A549 (cell line): ENCODE results near the gene RASSF6.

Source experiments
- BCL3 ChIP-seq: fragments of >200 bp; sonication (Bioruptor Twin); formaldehyde crosslinking; IDR thresholded peaks from 3 replicates; pipeline ENCODE4 v1.6.1; 2016
- CTCF ChIP-seq: fragments of >200 bp; sonication (Bioruptor Twin); formaldehyde crosslinking; IDR thresholded peaks from 3 replicates; pipeline ENCODE4 v1.5.1; 2016
- E2F6 ChIP-seq: IDR thresholded peaks from 2 replicates; pipeline ENCODE4 v1.6.1; 2012; ENCODE audit warnings: low read depth, borderline replicate concordance
- ESRRA ChIP-seq: fragments of 150-350 bp; IDR thresholded peaks from 2 replicates; pipeline ENCODE4 v1.6.1; 2014; ENCODE audit warnings: mild to moderate bottlenecking, low read length, borderline replicate concordance
- HMGXB4 ChIP-seq: fragments of 250-450 bp; sonication (Bioruptor Pico); IDR thresholded peaks from 2 replicates; pipeline ENCODE4 v1.5.0; 2021; ENCODE audit warnings: mild to moderate bottlenecking, moderate library complexity, borderline replicate concordance
- KDM5A ChIP-seq: fragments of 200-600 bp; sonication (generic); IDR thresholded peaks from 2 replicates; pipeline ENCODE4 v1.6.1; 2016; ENCODE audit warnings: antibody characterized with exemption, mild to moderate bottlenecking
- MYC ChIP-seq: IDR thresholded peaks from 2 replicates; pipeline ENCODE4 v1.6.1; 2012; ENCODE audit warnings: mild to moderate bottlenecking, inconsistent platforms, low read length, improper control_type of control experiment, borderline replicate concordance
- NPAS2 ChIP-seq: fragments of 250-450 bp; sonication (Bioruptor Pico); IDR thresholded peaks from 2 replicates; pipeline ENCODE4 v1.8.0; 2022; ENCODE audit warnings: mild to moderate bottlenecking, moderate library complexity, borderline replicate concordance
- PBX3 ChIP-seq: IDR thresholded peaks from 2 replicates; pipeline ENCODE4 v1.6.1; 2012
- POLR2A ChIP-seq: IDR thresholded peaks from 2 replicates; pipeline ENCODE4 v1.6.1; 2012; ENCODE audit warnings: mild to moderate bottlenecking, low read length
- SMC3 ChIP-seq: fragments of >200 bp; sonication (Bioruptor Twin); formaldehyde crosslinking; IDR thresholded peaks from 3 replicates; pipeline ENCODE4 v1.6.1; 2018; ENCODE audit warnings: inconsistent platforms
- TP53 ChIP-seq: fragments of 250-450 bp; sonication (Bioruptor Pico); IDR thresholded peaks from 2 replicates; pipeline ENCODE4 v1.5.0; 2021; ENCODE audit warnings: mild to moderate bottlenecking, moderate library complexity
- ZFP36 ChIP-seq: fragments of 450-650 bp; IDR thresholded peaks from 2 replicates; pipeline ENCODE4 v1.6.1; 2014; ENCODE audit warnings: borderline replicate concordance; ENCODE audit not compliant: partially characterized antibody
- ZSCAN20 ChIP-seq: fragments of 250-450 bp; sonication (Bioruptor Pico); IDR thresholded peaks from 2 replicates; pipeline ENCODE4 v1.8.0; 2022; ENCODE audit warnings: mild to moderate bottlenecking, moderate library complexity

GRCh38 chr4:73541251-73541650 lies 79.0 kb downstream of the RASSF6 start:
- no peak for TF ChIP-seq HMGXB4 (CRISPR knock-in tag)
- no peak for TF ChIP-seq CTCF
- TF ChIP-seq BCL3: no peak
- TF ChIP-seq ZSCAN20: no peak
- TF ChIP-seq TP53: no peak
- no peak for TF ChIP-seq MYC
- TF ChIP-seq E2F6: no peak
- TF ChIP-seq NPAS2: no peak
- no peak for TF ChIP-seq POLR2A
- TF ChIP-seq SMC3: no peak
- no peak for TF ChIP-seq KDM5A
- TF ChIP-seq PBX3: no peak
- TF ChIP-seq ZFP36: no peak
- TF ChIP-seq ESRRA: no peak
